Activated CD8-positive, alpha-beta memory T cell treated with anti-CD3 and anti-CD28 coated beads, Interleukin-2, amount 50 U/mL, for 4 hours (primary cell): ENCODE data around the gene ANGPTL2.

ENCODE experiments used
- DNase-seq: peaks from one replicate; pipeline ENCODE4 v3.0.0-alpha.2; 2020

ANGPTL2 gene

DNA sequence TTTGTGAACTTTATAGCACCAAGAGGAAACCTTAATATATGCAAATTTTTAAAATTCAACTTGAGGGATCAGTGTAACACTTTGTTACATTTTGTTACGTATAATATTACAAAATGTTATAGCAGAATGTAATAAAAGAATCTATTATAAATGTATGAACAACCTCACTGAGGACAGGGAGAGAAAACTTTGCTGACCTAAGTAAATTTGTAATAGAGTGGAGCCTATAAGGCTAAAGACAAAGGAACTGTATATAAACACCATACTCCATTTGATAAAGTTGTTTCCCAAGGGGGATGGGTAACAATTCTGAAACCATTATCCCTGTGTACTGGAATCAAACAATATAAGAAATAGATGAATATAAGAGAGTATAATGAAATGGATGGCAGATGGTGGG is 77.3 kb downstream of the ANGPTL2 start:
- no peak for DNase-seq

DNA sequence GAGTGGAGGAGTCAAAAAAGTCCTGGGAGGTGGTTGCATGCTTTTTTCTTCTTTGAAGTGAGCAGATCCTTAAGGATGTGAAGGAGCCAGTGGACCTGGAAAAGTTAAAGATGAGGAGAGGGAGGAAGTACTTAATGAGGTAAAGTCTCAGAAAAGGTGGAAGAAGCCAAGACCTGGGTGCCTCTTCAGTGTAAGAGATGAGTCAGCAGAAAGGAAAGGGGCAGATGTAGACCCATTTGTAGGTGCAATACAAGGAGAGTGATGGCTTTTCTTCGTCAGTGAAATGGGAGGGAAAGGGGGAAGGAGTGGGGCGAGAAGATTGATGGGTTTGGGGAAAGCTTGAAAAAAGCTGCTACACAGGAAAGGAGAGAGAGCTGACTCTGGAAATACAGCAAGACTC is 82.9 kb downstream of the ANGPTL2 start:
- DNase-seq = no peak

DNA sequence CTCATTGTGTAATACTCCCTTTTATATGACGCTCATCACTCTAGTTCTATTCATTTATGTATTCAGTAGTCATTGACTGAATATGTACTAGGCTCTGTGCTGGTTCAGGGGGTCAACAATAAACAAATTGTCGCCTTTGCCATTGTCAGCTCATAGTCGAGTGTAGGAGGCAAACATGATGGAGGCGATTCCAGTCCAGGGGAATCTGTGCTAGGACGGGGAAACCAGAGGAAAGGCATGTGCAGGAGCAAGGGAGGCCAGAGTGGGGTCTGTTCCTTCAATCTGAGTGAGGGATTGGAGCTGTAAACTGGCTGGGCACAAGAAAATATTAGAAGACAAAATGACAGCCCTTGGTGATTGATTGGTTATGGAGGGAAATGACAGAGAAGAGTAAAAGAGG is 83.9 kb downstream of the ANGPTL2 start:
- DNase-seq = no peak
